ENCODE results near the gene SYNE1. TPM values are rescaled to one million over a fixed set of nuclear protein-coding genes. Genes with fewer than 3 reads are reported as not detected.

Gene SYNE1
- total and polyA plus RNA-seq, 10 of the 15 experiments (the other 5 are each of a cell fraction or from before 2014, with no cell fraction given) = 2.3 to 28.7 (median 14.1) TPM

DNA sequence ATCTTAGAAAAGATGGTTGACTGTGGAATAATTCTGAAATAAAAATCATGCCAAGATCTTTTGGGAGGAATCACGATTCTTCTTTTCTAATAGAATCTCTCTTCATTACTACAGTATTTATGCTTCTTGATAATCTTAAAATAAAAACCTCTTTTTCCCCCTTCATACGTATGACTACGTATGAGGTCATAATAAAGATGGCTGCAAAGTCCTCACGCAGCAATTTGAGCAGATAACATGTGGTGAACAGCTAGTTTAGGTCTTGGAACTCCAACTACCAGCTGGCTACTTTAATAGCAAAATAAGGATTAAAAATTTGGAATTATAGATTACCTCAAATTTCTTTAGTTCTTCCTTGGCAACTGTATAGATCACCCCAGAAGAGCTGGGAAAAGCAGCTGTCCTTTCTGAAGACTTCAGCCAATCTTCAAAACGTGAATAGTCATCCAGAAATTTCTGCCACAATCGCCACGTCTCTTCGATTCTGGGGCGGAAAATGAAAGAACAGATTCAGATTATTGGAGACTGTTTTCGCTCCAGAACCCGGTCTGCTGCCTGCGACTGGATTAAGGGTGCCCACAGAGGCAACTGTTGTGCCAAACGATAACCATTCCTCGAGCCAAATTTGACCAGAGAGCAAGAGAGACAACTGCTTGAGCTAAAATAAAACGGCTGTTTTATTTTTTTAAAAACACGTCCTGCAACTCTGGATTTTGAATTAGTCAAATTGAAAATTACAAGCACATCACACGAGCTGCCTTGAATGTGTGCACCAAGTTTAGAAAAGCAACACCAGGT is 482.4 kb downstream of the SYNE1 start (continued):
- TF ChIP-seq, protein P1, sequence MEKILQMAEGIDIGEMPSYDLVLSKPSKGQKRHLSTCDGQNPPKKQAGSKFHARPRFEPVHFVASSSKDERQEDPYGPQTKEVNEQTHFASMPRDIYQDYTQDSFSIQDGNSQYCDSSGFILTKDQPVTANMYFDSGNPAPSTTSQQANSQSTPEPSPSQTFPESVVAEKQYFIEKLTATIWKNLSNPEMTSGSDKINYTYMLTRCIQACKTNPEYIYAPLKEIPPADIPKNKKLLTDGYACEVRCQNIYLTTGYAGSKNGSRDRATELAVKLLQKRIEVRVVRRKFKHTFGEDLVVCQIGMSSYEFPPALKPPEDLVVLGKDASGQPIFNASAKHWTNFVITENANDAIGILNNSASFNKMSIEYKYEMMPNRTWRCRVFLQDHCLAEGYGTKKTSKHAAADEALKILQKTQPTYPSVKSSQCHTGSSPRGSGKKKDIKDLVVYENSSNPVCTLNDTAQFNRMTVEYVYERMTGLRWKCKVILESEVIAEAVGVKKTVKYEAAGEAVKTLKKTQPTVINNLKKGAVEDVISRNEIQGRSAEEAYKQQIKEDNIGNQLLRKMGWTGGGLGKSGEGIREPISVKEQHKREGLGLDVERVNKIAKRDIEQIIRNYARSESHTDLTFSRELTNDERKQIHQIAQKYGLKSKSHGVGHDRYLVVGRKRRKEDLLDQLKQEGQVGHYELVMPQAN (conservative IDR thresholded peaks at IDR 0.05) = no peak
- TF ChIP-seq TCF7 (IDR thresholded peaks at IDR 0.05; ENCODE audit: borderline replicate concordance) = no peak

DNA sequence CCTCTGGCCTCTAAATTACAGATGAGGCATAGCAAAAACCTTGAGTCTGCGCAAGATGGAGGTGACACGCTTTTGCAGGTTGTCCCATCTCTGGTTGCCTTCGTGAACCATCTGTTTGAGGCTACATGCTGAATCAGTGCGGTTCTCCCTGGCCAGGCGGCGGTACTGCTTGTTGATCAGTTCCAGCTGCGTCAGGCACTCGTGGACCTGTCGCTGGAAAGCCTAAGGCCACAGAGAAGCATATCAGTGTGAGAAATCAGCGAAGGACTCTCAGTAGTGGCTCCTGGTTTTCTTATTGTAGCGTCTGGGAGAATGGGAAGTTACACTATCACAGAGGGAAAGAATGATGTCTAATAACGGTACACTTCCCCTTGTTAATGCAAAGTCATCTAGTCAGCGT is 485.2 kb downstream of the SYNE1 start:
- WGBS (ENCODE audit: insufficient coverage, insufficient replicate concordance, low lambda C conversion rate, missing lambda C conversion rate) = 95% methylated on average over 13 of the region's 13 CpGs
- in situ Hi-C loops (cut with MboI) = no loop called here
- SMC1A ChIA-PET (ENCODE audit: uncharacterized antibody, unreplicated experiment) = interaction anchor here (0.7 to 2.0 kb wide), 2 partner anchors 8 to 13 kb away, joined by 3 to 8 read pairs; no protein-coding TSS in a partner anchor
- no peak overlapping the region for H3K4me2 ChIP-seq (ENCODE audit: control insufficient read depth, insufficient read depth)
- no peaks in the 10 kb centered on the region for H4K20me1 ChIP-seq (ENCODE audit: control insufficient read depth, insufficient read depth)
- no peak overlapping the region for H3K4me3 ChIP-seq
- no peak overlapping the region for H2AFZ ChIP-seq (ENCODE audit: control insufficient read depth, low read depth, low read length)
- CTCF ChIA-PET = interaction anchor here (0.9 to 2.9 kb wide), 2 partner anchors 27 to 386 kb away, joined by 4 to 10 read pairs; no protein-coding TSS in a partner anchor
- RAD21 ChIA-PET (ENCODE audit: unreplicated experiment) = interaction anchor here (1.4 kb wide), 1 partner anchor 27 kb away, joined by 4 read pairs; no protein-coding TSS in a partner anchor
- peaks cover 0 to 5% of the 10 kb centered on the region in 2 experiments; a peak in 3 of 4 replicates for H3K36me3 ChIP-seq (ENCODE audit: control insufficient read depth in 2 of 2, insufficient read depth in 2 of 2, low read length in 1 of 2)
- no peaks in the 10 kb centered on the region for H3K9me3 ChIP-seq (replicated peaks; ENCODE audit: control insufficient read depth, insufficient read depth, low read length)
- no peak for ATAC-seq
- no peaks in the 10 kb centered on the region for H3K79me2 ChIP-seq (ENCODE audit: control insufficient read depth, insufficient read depth, low read length)
- intact Hi-C loops (cut with micrococcal nuclease; ENCODE audit: unreplicated experiment) = no loop called here
- no peaks in the 10 kb centered on the region for H3K4me1 ChIP-seq (ENCODE audit: control insufficient read depth, insufficient read depth, low read length)
- POLR2A ChIA-PET = no interaction called here
- no peak for DNase-seq (ENCODE audit: low read depth, low spot score)
- no peak for FAIRE-seq
- no peaks in the 10 kb centered on the region for H3K27me3 ChIP-seq (replicated peaks in 1 of 2; ENCODE audit: control insufficient read depth in 2 of 2, insufficient read depth in 2 of 2, low read length in 1 of 2)
- BruUV-seq (replicated peaks) = no TSS peak
- H3K27ac ChIP-seq (ENCODE audit: control insufficient read depth, insufficient read depth) = no peak overlapping the region
- TF ChIP-seq, protein P2, sequence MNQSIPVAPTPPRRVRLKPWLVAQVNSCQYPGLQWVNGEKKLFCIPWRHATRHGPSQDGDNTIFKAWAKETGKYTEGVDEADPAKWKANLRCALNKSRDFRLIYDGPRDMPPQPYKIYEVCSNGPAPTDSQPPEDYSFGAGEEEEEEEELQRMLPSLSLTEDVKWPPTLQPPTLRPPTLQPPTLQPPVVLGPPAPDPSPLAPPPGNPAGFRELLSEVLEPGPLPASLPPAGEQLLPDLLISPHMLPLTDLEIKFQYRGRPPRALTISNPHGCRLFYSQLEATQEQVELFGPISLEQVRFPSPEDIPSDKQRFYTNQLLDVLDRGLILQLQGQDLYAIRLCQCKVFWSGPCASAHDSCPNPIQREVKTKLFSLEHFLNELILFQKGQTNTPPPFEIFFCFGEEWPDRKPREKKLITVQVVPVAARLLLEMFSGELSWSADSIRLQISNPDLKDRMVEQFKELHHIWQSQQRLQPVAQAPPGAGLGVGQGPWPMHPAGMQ (IDR thresholded peaks at IDR 0.05; ENCODE audit: borderline replicate concordance) = no peak
- TF ChIP-seq RCOR1 (conservative IDR thresholded peaks at IDR 0.05; ENCODE audit: low read depth, low read length) (no peak), IKZF2 (IDR thresholded peaks at IDR 0.05) (no peak)
- TF ChIP-seq, protein P3, sequence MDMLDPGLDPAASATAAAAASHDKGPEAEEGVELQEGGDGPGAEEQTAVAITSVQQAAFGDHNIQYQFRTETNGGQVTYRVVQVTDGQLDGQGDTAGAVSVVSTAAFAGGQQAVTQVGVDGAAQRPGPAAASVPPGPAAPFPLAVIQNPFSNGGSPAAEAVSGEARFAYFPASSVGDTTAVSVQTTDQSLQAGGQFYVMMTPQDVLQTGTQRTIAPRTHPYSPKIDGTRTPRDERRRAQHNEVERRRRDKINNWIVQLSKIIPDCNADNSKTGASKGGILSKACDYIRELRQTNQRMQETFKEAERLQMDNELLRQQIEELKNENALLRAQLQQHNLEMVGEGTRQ (IDR thresholded peaks at IDR 0.05; ENCODE audit: borderline replicate concordance, low read depth, low read length) = no peak
- TF ChIP-seq, protein P4, sequence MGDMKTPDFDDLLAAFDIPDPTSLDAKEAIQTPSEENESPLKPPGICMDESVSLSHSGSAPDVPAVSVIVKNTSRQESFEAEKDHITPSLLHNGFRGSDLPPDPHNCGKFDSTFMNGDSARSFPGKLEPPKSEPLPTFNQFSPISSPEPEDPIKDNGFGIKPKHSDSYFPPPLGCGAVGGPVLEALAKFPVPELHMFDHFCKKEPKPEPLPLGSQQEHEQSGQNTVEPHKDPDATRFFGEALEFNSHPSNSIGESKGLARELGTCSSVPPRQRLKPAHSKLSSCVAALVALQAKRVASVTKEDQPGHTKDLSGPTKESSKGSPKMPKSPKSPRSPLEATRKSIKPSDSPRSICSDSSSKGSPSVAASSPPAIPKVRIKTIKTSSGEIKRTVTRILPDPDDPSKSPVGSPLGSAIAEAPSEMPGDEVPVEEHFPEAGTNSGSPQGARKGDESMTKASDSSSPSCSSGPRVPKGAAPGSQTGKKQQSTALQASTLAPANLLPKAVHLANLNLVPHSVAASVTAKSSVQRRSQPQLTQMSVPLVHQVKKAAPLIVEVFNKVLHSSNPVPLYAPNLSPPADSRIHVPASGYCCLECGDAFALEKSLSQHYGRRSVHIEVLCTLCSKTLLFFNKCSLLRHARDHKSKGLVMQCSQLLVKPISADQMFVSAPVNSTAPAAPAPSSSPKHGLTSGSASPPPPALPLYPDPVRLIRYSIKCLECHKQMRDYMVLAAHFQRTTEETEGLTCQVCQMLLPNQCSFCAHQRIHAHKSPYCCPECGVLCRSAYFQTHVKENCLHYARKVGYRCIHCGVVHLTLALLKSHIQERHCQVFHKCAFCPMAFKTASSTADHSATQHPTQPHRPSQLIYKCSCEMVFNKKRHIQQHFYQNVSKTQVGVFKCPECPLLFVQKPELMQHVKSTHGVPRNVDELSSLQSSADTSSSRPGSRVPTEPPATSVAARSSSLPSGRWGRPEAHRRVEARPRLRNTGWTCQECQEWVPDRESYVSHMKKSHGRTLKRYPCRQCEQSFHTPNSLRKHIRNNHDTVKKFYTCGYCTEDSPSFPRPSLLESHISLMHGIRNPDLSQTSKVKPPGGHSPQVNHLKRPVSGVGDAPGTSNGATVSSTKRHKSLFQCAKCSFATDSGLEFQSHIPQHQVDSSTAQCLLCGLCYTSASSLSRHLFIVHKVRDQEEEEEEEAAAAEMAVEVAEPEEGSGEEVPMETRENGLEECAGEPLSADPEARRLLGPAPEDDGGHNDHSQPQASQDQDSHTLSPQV (IDR thresholded peaks at IDR 0.05) = no peak
- no peak overlapping the region for H3K9ac ChIP-seq (ENCODE audit: control insufficient read depth, insufficient read depth, low read length)
